VCaP (cell line): Measurements from ENCODE around the gene MTSS2.
"Not testable (repeated sequence)": the region's sequence is repeated elsewhere in the genome, so short reads cannot be mapped to it uniquely, and the experiment has no call there.

ENCODE experiments used
- H3K27ac ChIP-seq: fragments of 450-650 bp; 2 replicates; pipeline ENCODE4 v1.5.1; 2017
- TF ChIP-seq, protein P1 (sequence below): fragments of 450-650 bp; conservative IDR thresholded peaks from 2 replicates; pipeline ENCODE4 v1.5.1; 2017; ENCODE audit warnings: mild to moderate bottlenecking, moderate library complexity

MTSS2 gene

DNA sequence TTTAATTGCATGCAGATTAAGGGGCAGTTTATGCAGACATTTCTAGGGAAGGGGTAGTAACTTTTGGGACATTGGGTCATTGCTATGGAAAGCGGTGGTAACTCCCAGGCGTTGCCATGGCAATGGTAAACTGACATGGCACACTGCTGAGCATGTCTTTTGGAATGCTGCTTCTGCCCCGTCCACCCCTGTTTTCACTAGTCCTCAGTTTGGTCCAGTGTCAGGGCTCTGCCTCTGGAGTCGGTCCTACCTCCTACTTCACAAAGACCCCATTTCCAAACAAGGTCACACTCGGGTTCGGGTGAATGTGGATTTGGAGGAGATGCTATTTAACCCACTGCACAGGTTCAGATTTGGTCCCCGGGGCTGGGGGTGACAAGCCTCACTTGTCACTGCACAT lies 36.6 kb downstream of the MTSS2 start:
- no peak overlapping the region for H3K27ac ChIP-seq
- TF ChIP-seq, protein P1, sequence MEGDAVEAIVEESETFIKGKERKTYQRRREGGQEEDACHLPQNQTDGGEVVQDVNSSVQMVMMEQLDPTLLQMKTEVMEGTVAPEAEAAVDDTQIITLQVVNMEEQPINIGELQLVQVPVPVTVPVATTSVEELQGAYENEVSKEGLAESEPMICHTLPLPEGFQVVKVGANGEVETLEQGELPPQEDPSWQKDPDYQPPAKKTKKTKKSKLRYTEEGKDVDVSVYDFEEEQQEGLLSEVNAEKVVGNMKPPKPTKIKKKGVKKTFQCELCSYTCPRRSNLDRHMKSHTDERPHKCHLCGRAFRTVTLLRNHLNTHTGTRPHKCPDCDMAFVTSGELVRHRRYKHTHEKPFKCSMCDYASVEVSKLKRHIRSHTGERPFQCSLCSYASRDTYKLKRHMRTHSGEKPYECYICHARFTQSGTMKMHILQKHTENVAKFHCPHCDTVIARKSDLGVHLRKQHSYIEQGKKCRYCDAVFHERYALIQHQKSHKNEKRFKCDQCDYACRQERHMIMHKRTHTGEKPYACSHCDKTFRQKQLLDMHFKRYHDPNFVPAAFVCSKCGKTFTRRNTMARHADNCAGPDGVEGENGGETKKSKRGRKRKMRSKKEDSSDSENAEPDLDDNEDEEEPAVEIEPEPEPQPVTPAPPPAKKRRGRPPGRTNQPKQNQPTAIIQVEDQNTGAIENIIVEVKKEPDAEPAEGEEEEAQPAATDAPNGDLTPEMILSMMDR: no peak

DNA sequence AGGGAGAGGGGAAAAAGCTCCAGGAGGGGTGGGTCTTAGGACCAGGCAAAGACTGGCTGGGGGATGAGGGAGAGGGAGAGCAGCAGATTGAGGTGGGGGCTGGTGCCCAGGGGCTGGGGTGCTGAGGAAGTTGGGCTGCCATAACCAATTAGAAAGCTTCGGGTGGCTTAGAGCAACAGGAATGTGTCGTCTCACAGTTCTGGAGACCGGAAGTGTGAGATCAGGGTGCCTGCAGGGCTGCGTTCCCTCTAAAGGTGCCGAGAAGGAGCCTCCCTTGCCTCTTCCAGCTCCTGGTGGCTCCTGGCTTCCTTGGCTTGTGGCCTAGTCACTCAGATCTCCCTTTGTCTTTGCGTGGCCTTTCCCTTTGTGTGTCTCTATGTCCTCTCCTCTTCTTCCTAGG lies 37.2 kb downstream of the MTSS2 start:
- TF ChIP-seq, protein P1: no peak
- H3K27ac ChIP-seq: no peak overlapping the region

DNA sequence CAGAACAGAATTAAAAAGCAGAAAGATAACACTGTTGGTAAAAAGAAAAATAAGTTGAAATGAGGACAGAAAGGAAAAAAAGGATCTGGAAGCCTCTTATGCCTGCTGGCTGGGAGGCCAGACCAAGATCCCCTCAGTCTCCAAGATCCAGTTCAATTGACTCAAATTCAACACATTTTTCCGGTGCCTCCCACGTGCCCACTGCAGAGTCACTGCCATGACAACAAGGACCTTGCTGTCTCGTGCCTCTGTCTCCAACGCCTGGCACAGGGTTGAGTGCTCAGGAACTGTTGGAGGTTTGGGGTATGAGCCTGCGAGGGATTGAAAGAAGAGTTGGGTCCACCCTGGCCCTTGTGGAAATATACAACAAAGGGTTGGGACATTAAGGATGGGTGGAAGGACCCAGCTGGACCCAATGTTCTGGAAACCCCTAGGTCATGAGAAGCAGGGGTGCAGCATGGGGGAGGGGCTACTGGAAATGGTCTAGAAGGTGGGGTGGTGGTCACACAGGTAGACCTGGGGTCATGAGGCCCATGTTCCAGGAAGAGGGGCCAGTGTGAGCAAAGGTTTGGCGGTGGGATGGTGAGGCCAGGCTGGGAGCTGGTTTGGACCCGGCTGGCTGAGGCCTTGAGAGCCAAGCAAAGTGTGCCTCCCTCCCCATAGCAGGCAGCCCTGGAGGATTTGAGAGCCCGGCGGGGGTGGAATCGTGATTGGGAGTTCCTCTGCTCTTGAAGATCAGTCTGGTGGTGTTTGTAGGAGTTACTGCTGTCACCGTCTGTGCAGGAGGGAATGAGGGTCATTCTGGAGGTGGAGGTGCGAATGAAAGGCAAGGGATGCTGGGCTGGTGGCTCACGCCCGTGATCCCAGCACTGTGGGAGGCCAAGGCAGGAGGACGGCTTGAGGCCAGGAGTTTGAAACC lies 38.2 kb downstream of the MTSS2 start:
- TF ChIP-seq, protein P1: no peak
- H3K27ac ChIP-seq: no peak overlapping the region

DNA sequence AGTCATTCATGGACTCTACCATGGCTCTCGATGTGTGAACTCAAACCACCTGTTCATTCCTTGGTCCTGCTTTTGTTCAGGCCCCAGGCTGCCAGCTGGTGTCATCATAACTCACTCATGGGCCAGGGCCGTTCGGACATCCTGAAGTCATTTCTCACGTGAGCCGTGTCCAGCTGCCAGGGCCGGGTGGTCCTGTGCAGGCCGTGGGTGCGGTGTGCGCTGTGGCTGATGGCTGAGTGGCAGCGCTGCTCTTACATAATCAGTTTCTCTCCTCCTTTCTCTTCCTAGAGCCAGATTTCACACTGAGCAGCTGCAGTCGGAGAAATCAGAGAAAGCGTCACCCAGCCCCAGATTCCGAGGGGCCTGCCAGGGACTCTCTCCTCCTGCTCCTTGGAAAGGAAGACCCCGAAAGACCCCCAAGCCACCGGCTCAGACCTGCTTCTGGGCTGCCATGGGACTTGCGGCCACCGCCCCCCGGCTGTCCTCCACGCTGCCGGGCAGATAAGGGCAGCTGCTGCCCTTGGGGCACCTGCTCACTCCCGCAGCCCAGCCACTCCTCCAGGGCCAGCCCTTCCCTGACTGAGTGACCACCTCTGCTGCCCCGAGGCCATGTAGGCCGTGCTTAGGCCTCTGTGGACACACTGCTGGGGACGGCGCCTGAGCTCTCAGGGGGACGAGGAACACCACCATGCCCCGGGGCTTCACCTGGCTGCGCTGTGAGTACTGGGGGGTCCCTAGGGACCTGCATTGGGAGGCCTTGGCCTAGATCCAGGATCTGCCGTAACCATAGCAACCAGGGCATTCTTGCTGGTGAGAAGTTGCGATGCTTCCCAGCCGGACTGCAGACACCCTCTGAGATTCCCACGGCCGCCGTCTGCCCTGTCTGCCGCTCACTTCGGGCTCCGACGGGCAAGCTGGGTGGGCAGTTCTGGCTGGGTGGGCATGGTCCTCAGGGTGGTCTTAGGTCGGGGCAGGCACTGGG lies 39.3 kb downstream of the MTSS2 start, which contains the start of gene IL34:
Gene IL34, plus strand, starts transcription at position 300 of the 982 bp plus-strand sequence. Its CDS starts 389 bp downstream, at position 689.
- TF ChIP-seq, protein P1: no peak
- H3K27ac ChIP-seq: no peak within 1 kb of the TSS

DNA sequence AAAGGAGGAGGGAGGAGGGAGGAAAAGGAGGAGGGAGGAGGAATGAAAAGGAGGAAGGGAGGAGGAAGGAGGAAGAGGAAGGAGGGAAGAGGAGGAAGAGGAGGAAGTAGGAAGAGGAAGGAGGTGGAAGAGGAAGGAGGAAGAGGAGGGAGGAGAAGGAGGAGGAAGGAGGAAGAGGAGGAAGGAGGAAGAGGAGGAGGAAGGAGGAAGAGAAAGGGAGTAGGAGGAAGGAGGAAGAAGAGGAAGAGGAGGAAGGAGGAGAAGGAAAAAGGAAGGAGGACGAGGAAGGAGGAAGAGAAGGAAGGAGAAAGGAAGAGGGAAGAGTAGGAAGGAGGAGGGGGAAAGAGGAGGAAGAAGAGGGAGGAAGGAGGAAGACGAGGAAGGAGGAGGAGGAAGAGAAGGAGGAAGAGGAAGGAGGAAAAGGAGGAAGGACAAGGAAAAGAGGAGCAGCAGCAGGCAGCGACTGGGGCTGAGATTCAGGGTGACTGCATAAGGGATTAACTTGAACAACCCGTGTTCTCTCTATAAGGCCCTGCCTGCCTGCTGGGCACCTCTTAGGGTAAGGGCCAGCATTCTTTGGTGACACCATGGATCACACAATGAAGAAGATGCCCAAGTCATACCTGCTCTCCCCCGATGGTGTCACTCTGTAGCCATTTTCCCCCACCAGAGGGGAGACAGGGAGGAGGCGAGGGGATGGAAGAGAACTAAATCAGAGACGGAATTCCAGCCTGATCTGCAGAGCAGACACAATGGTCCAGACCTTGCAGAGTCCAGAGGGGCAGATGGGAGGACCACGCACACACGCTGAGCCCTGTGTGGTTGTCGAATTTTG lies 40.9 kb downstream of the MTSS2 start:
- no peak overlapping the region for H3K27ac ChIP-seq
- TF ChIP-seq, protein P1: no peak

DNA sequence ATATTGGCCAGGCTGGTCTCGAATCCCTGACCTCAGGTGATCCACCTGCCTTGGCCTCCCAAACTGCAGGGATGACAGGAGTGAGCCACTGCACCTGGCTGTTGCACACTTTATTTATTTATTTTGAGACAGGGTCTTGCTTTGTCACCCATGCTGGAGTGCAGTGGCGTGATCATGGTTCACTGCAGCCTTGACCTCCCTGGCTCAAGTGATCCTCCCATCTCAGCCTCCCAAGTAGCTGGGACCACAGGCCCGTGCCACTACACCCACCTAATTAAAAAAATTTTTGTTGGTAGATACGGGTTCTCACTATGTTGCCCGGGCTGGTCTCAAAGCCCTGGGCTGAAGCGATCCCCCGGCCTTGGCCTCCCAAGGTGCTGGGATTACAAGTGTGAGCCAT lies 42.6 kb downstream of the MTSS2 start:
- H3K27ac ChIP-seq: not testable (repeated sequence)

DNA sequence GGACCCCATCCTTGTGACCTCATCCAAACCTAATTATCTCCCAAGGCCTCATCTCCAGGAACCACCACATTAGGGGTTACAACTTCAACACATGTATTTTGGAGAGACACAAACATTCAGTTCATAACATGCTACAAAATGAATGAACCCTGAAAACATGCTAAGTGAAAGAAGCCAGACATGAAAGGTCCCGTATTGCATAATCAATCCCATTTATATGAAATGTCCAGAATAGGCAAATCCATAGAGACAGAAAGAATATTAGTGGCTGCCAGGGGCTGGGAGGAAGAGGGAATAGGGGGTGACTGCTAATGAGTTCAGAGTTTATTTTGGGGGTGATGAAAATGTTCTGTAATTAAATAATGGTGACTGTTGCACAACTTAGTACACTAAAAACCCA lies 43.2 kb downstream of the MTSS2 start:
- no peak overlapping the region for H3K27ac ChIP-seq
- TF ChIP-seq, protein P1: no peak
